Panc1 (cell line): ENCODE measurements around the gene ACVR1B. TPM values are rescaled to one million over a fixed set of nuclear protein-coding genes. Genes with fewer than 3 reads are reported as not detected.

Experiments used
- ATAC-seq: fragments of 200-7000 bp; cut with Tn5 transposase; 2 replicates; pipeline ENCODE4 v1.9.1; 2020; ENCODE audit warnings: mild to moderate bottlenecking, moderate library complexity
- BruUV-seq: library from RNA; stranded (reverse); fragments of 400-500 nt; replicated peaks from 2 replicates; lab custom pipeline; 2021; lab: Mats Ljungman, UMichigan
- CTCF ChIA-PET: fragments of 300-600 bp; sonication (Branson Sonifier 250); formaldehyde crosslinking; loops from one replicate; lab custom pipeline; 2022; ENCODE audit warnings: antibody characterized with exemption; lab: Charles Lee
- POLR2A ChIA-PET: fragments of 300-600 bp; sonication (Branson Sonifier 250); formaldehyde crosslinking; loops from one replicate; lab custom pipeline; 2022; ENCODE audit warnings: antibody characterized with exemption; lab: Charles Lee
- DNase-seq: peaks from one replicate; pipeline ENCODE4 v3.0.0-alpha.2; 2010; ENCODE audit warnings: low read depth, low spot score
- H3K27ac ChIP-seq: 2 replicates; pipeline ENCODE4 v1.5.1; 2011; ENCODE audit warnings: mild to moderate bottlenecking, low read length, inconsistent platforms
- H3K27me3 ChIP-seq: fragments of 200-500 bp; sonication (Bioruptor generic); 2 replicates; pipeline ENCODE4 v1.6.0; 2014; ENCODE audit warnings: low read length, inconsistent platforms; ENCODE audit not compliant: control insufficient read depth, insufficient read depth
- H3K36me3 ChIP-seq: fragments of 200-500 bp; sonication (Bioruptor generic); 2 replicates; pipeline ENCODE4 v1.5.1; 2014; ENCODE audit warnings: inconsistent platforms, mild to moderate bottlenecking, low read length, moderate library complexity; ENCODE audit not compliant: control insufficient read depth, insufficient read depth
- H3K4me1 ChIP-seq: 2 replicates; pipeline ENCODE4 v1.5.1; 2011; ENCODE audit warnings: inconsistent platforms, mild to moderate bottlenecking, low read length, moderate library complexity; ENCODE audit not compliant: control insufficient read depth, insufficient read depth
- H3K4me3 ChIP-seq, 2 experiments: 2 replicates each; pipeline ENCODE4 v1.5.1; 2011 to 2012; ENCODE audit warnings: low read depth in 2 of 2, low read length in 2 of 2, mild to moderate bottlenecking in 2 of 2, inconsistent platforms in 1 of 2, moderate library complexity in 1 of 2
- H3K9me3 ChIP-seq: fragments of 200-500 bp; sonication (Bioruptor generic); 2 replicates; pipeline ENCODE4 v1.5.1; 2014; ENCODE audit warnings: low read depth, mild to moderate bottlenecking, inconsistent platforms, low read length, moderate library complexity; ENCODE audit not compliant: control insufficient read depth, insufficient read depth
- POLR2AphosphoS5 ChIP-seq: IDR thresholded peaks from 2 replicates; pipeline ENCODE4 v1.6.1; 2012; ENCODE audit warnings: mild to moderate bottlenecking, low read depth, low read length, moderate library complexity
- TCF7L2 ChIP-seq: IDR thresholded peaks from 2 replicates; pipeline ENCODE4 v1.6.1; 2011; ENCODE audit warnings: mild to moderate bottlenecking, low read depth, low read length, inconsistent platforms
- in situ Hi-C: cut with HindIII; loops from 2 replicates; pipeline ENCODE4 v1.10.0; 2016; ENCODE audit warnings: low sequenced_read_pairs, low pct_unique_long_range_greater_than_20kb
- intact Hi-C: fragments of 100-400 bp; cut with micrococcal nuclease; formaldehyde crosslinking; loops from one replicate; pipeline ENCODE4 v1.10.0; 2022; ENCODE audit not compliant: unreplicated experiment
- total RNA-seq: library from RNA; stranded (reverse); gene quantifications from one replicate; pipeline ENCODE4 v1.2.1, GENCODE V29; 2021; ENCODE audit not compliant: unreplicated experiment

The ACVR1B gene
- total RNA-seq, 1 experiment from 2014 or later: 23.0 TPM

DNA sequence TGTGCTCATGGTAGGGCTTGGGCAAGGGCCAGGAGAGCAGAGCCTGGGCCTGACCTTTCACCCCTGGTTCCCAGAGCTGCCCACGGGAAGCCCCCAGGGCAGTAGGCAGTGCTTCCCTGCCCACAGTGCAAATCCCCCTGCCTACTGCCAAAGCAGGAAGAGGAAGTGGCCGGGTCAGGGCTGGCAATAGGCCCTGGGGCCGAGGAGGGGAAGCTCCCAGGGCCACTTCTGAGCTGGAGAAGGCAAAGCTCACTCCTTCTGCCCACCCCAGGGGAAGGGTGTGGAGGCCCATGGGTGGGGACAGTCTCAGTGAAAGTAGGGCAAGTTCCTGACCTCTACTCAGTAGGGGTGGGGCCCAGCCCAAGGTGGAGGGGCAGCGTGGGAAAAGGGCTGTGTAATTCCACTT lies 94.3 kb downstream of the ACVR1B start:
- Histone ChIP-seq H3K27me3 (no peaks in the 10 kb centered on the region), H3K36me3 (no peaks in the 10 kb centered on the region), H3K27ac (no peak overlapping the region), H3K9me3 (no peaks in the 10 kb centered on the region), H3K4me1 (peaks cover 4% of the 10 kb centered on the region), H3K4me3 (no peak overlapping the region)
- in situ Hi-C loops (no loop called here), intact Hi-C loops (no loop called here)
- no peak for ATAC-seq
- BruUV-seq: no TSS peak
- CTCF ChIA-PET: no interaction called here
- TF ChIP-seq TCF7L2 (no peak), POLR2AphosphoS5 (no peak)
- DNase-seq: no peak
- POLR2A ChIA-PET: no interaction called here

Other genes with a start within 250 kb of the ACVR1B start
- 0.23 TPM for gene FIGNL2, start 103.0 kb upstream of the ACVR1B start, total RNA-seq
- 0.21 TPM for gene ANKRD33, start 63.6 kb upstream of the ACVR1B start, total RNA-seq
- 0.36 TPM for gene ACVRL1, start 44.2 kb upstream of the ACVR1B start, total RNA-seq
- 0.82 TPM for gene TAMALIN, start 55.2 kb downstream of the ACVR1B start, total RNA-seq
- gene NR4A1, start 99.7 kb downstream of the ACVR1B start, total RNA-seq: 2.0 TPM
- 64.9 TPM for gene ATG101, start 118.3 kb downstream of the ACVR1B start, total RNA-seq
- gene SMIM41, start 128.0 kb downstream of the ACVR1B start, total RNA-seq: not detected
- 51.5 TPM for gene KRT80, start 240.3 kb downstream of the ACVR1B start, total RNA-seq